CD4-positive, alpha-beta T cell treated with Interleukin-10 for 1 hour (primary cell): ENCODE measurements around the gene ZDHHC17.
A peak's percentile ranks its signal among the peaks of the same experiment; 100 is the strongest.
"Not testable (repeated sequence)": the region's sequence is repeated elsewhere in the genome, so short reads cannot be mapped to it uniquely, and the experiment has no call there.

Experiments
- DNase-seq: peaks from one replicate; pipeline ENCODE4 v3.0.0-alpha.2; 2020

The ZDHHC17 gene

DNA sequence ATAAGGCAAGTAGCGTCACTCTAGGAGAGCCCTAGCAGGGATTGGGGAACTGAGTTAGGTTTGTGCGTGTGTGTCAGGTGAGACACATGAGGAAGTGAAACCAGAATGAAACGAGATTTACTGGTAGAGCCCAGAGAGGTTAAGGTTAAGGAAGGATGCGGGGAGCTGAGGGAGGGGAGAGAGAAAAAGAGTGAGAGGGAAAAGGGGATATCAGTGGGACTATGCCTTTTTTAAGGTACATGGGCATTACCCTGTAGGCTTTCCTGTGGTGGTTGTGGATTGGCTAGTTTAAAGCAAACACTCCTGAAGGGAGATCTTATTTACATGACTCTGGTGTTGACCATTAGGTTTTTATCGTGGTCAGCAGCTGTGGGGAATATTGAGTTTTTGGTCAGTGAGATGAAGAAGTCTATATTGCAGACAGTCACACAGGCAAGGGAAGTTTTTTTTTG is 13.9 kb downstream of the ZDHHC17 start:
- no peak for DNase-seq

DNA sequence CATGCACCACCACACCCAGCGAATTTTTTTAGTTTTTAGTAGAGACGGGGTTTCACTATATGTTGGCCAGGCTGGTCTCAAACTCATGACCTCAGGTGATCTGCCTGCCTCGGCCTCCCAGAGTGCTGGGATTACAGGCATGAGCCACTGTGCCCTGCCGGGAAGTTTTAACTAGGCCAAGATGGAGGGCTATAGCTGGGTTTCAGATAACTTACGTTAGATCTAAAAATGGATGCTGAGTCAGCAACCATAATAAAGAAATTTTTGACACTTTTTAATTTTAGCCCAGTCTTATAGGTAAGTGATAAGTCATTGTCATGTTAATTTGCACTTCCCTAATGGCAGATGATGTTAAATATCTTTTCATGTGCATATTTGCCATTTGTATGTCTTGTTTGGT is 14.4 kb downstream of the ZDHHC17 start:
- DNase-seq, result no peak

DNA sequence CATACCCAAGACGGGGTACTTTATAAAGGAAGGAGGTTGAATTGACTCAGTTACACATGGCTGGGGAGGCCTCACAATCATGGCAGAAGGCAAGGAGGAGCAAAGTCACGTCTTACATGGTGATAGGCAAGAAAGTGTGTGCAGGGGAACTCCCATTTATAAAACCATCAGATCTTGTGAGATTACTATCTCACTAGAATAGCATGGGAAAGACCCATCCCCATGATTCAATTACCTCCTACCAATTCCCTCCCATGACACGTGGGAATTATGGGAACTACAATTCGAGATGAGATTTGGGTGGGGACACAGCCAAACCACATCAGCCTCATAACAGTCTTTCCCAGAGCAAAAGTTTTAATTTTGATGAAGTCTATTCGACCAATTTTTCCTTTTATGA is 15.4 kb downstream of the ZDHHC17 start:
- not testable (repeated sequence) for DNase-seq

DNA sequence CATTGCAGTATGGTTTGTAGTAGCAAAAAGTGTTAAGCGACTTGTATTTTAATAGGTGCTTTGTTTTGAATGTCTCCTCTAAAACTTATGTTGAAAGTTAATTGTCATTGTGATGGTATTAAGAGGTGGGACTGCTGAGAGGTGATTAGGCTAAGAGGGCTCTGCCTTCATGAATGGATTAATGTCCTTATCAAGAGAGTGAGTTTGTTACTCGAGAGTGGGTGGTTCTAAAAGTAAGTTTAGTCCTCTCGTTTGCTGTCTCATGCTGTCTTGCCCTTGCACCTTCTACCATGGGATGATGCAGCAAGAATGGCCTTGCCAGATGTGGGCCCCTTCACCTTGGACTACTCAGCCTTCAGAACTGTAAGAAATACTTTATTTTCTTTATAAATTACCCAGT is 17.4 kb downstream of the ZDHHC17 start:
- DNase-seq, result no peak

DNA sequence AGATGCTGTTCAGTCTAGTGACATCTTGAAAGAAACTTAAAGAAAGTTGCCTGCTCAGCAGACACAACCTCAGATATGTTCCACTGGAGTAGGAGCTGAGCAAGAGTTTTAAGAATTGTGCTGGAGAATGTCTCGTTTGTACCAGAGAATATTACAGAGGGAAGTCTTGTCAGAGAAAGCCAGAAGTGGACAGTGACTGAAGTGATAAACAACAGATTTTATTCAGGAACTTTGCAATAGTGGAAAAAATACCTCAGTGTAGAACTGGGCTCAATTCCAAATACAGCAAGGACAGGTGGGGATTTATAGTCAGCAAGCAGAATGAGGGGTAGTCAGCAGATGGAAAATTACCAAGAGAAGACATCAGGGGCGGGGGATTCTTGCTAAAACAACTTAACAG is 18.6 kb downstream of the ZDHHC17 start:
- DNase-seq, result no peak

DNA sequence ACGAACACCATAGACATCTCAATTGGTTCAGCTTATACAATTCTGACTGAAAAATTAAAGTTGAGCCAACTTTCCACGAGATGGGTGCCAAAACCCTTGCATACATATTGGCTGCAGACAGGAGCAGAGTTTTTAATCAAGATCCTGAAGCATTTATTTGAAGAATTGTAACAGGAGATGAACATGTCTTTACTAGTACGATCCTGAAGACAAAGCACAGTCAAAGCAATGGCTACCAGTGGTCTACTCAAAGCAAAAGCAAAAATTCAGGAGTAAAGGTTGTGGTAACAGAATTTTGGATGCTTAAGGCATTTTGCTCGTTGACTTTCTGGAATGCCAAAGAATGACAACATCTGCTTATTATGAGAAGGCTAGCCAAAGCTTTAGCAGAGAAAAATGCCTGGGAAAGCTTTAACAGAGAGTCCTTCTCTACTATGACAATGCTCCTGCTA is 20.7 kb downstream of the ZDHHC17 start:
- DNase-seq, result no peak

DNA sequence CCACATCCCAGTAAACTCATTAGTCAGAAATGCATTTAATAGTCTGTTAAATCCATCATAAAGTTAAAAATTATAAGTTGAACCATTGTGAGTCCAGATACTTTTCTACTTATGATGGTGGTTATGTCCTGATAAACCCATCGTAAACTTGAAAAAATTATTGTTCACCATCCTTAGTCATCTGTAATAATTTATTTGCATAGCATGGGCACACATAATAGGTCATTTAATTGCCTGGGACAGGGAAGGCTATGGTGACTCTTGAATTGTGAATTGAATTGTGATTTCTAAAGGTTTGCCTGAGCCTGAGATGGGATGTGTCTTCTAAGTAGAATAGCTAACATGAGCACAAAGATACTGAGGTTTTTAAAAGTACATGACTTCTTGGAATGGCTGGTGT is 21.5 kb downstream of the ZDHHC17 start:
- no peak for DNase-seq

DNA sequence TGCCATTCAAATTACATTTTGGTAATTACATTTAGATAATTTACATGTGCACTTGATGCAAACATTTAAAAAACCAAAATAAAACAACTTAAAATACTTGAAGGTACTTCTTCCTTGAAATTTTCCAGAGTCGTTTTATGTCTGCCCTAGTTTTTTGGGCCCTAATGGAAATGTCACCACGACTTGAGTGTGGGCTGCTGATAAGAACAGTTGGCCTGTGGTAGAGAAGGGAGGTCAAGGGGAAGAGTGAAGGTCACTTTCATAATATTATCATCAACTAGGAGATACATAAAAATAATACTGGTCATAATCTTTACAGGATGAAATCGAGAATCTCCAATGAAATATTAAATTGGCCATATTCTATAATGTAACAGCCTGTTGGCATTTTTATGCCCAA is 23.1 kb downstream of the ZDHHC17 start:
- DNase-seq, result no peak

DNA sequence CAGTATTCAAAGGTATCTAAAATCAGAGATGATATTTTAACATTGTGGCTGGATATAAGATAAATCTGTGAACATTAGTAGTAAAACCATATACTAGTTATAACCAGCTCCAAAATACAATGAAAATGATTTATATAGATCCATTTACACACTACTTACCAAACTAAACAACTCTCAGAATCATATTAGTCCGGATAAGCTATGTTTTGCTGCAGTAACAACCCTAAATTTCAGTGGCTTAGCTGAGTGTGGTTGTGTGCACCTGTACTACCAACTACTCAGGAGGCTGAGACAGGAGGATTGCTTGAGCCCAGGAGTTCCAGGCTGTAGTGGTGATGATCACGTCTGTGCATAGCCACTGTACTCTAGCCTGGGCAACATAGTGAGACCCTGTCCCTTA is 23.8 kb downstream of the ZDHHC17 start:
- DNase-seq, result no peak

DNA sequence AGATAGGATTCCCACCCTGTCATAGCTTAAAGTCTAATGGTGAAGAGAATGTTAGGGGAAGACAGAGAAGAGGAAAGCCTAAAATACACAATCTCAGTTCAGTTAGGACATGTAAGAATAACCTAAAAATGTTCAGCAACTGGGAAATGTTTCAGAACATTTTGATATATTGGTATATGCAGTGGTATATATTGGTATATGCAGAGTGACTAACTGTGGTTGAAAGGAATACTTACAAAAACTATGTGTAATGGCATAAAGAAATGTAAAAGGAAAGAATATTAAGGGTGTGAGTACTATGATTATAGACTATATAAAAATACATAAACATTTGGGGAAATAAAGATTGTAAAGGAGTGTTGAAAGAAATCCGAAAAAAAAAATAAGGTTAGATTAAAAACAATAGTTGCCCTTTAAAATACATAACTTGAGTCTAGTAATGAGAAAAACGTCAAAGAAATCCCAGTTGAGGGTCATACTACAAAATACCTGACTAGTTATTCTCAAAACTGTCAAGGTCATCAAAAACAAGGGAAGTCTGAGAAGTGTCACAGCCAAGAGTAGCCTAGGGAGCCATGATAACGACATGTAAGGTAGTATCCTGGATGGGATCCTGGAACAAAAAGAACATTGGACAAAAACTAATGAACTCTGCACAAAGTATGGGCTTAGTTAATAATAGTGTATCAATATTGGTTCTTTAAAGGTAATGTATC is 25.6 kb downstream of the ZDHHC17 start:
- DNase-seq, result no peak

DNA sequence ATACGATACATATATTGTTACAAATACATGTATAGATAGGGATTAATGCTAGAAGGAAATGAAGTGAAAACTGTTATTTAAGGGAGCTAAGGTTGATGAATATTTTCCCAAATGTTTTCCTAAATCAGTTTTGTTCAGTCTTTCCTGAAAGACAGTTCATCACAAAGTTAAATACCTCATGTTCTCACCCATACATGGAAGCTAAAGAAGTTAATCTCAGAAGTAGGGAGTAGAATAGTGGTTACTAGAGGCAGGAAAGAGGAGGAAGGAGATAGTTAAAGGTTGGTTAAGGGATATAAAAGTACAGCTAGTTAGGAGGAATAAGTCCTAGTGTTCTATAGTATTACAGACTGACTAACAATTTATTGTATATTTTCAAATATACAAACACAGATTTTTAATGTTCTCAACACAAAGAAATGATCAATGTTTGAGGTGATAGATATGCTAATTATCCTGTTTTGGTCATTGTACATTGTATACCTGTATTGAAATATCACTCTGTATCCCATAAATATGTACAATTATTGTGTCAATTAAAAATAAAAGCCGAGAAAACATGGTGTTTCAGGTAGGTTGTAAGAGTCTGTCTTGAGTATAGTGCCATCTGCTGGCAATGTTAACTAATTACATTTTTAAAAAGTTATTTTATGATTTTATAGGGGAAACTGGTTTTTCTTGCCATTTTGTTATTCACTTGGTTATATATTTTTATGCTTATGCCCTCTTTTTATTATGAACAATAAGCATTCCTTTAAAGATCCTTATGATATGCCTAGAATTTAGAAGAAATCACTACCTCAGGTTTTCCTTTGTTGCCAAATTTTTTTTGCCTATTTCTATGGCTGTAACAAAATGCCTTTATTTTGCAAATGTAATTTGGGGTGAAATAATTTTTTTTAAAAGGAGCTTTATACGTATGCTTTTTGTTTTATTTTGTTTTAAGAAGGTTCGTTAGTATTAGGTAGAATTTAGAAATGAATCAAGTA is 26.9 kb downstream of the ZDHHC17 start:
- DNase-seq, result peak; percentile 50

DNA sequence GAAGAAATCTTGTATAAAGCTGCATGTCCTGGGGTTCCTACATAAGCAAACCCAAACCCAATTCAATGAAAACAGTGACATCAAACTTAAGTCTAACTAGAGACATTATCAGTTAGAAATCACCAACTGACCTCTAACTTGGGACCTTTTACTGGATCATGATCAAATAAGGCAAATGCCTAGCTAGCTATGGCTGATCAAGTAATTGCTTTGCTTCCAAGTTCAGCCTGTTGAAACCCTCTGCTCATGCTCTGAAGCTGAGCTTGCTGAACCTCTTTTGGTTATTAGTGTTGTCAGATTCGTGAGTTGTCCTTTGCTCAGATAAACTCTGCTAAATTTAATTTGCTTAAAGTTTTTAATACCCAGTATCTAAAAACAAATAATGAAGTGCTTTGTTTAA is 28.9 kb downstream of the ZDHHC17 start:
- DNase-seq, result no peak

DNA sequence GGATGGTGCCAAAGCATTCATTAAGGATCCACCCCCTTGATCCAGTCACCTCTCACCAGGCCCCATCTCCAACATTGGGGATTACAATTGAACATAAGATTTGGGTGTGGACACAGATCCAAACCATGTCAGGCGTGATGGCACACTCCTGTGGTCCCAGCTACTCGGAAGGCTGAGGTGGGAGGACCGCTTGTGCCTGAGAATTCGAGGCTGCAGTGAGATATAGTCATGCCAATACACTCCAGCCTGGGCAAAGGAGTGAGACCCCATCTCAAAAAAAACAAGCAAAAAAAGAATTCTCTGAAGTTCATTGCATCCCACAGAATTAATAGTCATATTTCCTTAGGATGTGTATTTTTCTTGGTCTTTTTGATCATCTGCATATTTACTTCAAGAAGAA is 34.9 kb downstream of the ZDHHC17 start:
- DNase-seq, result no peak

DNA sequence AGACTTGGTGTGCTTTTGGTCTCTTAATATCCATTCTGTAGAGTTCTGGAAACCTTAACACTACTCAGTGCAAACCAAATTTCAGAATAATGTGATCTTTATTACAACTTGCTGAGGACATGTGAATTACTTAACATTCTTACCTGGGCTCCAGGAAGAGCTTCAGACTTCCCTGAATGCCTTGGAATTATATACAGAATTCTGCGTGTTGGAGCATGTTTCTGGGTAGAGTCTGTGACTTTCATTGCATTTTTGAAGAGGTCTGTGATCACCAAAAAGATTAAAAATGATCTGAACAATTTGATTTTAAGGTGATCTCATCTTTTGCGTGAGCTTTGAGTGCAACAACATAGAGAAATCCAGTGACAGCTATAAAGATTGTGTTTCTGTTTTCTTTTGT is 35.4 kb downstream of the ZDHHC17 start:
- DNase-seq, result no peak

DNA sequence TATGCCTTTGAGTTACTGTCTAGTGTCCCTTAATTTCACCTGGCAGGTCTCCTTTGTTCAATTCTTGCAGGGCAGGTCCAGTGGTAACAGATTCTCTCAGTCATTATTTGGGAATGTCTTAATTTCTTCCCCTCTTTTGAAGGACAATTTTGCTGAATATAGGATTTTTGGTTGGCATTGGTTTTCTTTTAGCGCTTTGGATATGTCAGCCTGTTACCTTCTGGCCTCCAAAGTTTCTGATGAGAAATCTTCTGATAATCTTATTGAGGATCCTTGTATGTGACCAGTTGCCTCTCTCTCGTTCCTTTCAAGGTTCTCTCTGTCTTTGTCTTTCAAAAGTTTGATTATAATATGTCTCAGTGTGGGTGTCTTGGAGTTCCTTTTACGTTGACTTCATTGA is 38.1 kb downstream of the ZDHHC17 start:
- DNase-seq, result no peak

DNA sequence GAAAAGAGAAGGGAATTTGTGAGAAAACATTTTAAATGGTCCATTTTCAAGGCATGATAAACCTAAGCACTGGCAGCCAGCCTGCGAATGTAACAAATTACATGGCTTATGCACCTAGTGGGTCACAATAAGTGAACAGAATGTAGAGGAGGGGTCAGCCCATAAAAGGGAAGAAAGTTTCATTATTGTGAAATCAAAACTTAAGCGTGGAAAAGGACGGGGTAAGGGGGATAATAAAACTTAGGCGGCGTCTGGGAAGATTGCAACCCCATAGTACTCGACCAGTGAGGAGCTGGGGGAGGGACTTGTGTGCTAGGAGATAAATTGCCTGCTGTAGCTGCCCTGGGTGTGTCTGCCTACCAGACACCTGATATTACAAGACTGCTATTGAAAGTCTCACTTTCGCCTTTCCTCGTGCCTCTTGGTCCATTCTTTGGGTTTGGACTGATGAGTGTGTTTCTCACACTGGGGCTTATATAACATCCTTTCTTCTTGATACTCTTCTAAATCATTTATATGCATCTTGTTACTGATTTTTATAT is 40.6 kb downstream of the ZDHHC17 start:
- DNase-seq, result no peak

DNA sequence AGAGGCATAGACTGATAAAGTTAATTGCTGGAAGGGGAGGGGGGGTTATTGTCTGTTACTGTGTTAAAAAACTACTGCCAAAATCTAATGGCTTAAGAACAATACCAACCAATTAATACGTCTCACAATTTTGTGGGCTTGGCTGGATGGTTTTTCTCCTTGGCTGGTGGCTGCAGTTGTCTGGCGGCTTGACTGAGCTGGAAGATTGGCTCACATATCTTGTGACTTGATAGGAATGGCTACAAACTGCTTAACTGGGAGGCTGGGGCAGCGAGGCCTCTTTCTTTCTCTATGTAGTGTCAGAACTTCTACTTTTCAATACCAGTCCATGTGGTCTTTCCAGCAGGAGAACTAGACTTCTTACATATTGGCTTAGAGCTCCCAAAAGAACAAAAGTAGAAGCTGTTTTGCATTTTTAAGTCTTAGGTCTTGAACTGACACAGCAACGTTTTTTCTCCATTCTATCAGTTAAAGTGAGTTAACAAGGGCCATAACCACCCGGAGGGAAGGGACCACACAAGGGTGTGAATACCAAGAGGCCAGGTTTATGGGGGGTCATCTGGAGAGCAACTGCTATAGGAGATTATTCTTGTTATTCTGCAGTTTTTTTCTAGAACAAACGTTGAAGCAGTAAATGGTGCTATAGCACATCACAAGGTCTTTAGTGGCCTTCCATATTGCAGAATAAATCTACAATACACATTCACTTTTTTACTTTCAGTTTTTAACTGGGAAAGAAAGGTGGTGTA is 46.9 kb downstream of the ZDHHC17 start:
- DNase-seq, result no peak

DNA sequence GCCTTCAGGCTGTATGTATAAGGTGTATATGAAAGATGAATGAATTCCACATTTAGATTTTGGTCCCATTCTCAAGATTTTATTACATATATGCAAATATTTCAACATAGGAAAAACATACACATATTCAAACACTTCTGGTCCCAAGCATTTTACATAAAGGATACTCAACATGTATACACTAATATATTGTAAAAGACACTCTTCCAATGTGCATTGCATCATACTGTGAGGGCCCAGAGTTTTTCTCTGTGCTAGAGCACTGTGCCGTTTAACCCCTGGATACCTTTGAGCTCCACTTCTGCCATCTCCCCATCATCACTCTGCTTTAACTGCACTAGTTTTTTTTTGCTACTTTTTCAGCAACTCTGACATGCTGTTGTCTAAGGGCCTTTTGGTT is 48.1 kb downstream of the ZDHHC17 start:
- no peak for DNase-seq

DNA sequence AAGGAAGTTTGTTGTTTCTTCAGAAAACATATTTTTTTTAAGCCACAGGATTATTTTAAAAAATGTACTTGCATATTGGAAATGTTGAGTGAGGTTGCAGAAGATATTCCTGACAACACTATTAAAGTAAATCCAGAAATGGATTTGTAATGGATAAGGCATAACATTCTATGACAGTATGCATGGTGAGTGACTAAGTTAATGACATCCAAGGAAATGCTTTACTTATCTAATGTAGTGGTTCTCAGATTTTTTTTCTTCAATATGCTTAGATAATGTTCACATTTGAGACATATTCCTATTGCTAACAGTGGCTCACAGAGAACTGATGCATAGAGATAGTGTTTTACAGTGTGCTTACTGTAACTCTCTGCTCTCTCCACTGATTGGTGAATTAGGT is 49.4 kb downstream of the ZDHHC17 start:
- no peak for DNase-seq

DNA sequence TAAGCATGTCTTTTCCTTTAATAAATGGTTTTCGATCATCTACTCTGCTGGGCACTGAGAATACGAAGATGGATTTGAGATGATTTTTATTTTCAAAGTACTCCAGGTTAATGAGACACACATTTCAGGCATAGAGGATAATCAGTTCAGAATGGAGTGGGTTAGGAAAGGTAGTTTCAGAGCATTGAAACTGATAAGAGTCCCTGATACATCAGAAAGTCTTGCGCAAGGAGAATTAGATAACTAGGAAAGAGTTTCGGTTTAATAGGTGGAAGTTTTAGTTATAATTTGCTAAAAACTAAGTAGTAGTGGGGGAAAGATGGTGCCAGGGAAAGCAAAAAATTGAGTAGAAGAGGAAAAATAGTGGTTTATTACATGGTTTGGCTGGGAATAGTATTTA is 50.1 kb downstream of the ZDHHC17 start:
- no peak for DNase-seq

DNA sequence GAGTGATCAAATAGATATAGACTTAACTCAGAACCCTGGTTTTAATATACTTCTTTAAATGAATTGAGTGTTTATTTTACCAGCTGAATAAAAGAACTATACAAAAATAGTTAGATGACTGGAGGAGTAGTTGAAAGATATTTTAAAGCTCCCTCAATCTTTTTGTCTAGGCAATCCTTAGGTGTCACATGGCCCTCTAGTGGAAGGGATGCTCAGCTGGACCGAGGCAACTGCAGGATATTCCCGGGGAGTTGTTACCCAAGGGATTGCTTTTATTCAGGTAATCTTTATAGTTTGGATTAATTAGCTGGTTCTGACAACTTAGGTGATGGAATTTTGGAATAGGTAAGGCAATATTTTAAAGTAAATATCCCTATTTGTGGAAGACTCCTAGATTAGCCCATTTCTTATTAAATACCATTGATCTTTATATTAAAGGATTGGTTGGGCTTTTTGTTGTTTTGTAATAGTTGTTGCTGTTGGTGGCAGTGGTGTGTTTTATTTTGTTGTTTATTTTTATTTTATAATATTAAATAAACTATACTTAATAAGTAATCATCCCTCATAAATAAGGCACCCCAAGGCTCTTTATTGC is 57.1 kb downstream of the ZDHHC17 start:
- no peak for DNase-seq

DNA sequence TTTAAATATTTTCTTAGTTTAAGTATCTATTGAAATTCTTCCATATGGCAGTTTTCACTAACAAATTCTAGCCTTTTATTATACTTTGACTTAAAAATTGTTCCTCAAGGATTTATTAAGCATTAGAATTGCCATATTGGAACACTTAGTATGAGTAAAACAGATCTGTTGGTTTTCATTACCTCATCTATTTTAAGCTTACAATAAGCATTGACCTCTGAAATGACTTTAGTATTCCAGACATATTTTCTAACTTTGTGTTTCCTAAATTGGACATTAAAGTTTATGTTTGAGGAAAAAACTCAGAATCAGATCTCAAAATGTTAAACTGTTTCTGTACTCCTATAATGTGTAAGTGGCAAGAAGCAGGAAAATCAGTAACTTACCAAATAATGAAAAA is 66.5 kb downstream of the ZDHHC17 start:
- no peak for DNase-seq

DNA sequence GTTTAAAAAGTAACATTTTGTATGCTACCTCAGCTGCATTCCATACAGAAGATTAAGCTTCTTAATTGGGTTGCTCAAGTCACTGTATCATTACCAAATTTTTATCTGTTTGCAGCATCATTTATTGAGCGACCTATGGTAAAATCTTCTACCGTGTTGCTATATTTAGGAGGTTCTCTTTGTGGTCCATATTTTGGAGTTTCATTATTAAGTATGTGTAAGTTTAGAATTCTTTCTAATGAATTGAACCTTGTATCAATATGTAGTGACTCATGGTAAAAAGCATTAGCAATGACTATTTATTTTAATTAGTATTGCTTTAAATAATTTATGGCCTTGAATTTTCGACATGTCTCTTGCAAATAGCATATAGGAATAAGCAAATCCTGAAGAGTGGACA is 72.7 kb downstream of the ZDHHC17 start:
- no peak for DNase-seq
